H1 (cell line): ENCODE results near the gene OR5B3. TPM values are rescaled to one million over a fixed set of nuclear protein-coding genes. Genes with fewer than 3 reads are reported as not detected.

Experiments used
- CTCF ChIA-PET: fragments of 300-600 bp; sonication (Branson Sonifier 250); formaldehyde crosslinking; loops from one replicate; lab custom pipeline; 2021; ENCODE audit not compliant: partially characterized antibody; lab: Charles Lee
- POLR2A ChIA-PET: fragments of 300-600 bp; sonication (Branson Sonifier 250); formaldehyde crosslinking; loops from one replicate; lab custom pipeline; 2021; ENCODE audit warnings: inconsistent platforms; ENCODE audit not compliant: partially characterized antibody; lab: Charles Lee
- DNase-seq, 2 experiments: peaks; one replicate each; pipeline versions ENCODE4 v3.0.0 to v3.0.0-alpha.2; 2010 to 2022; ENCODE audit warnings: low spot score in 2 of 2, low read depth in 1 of 2, mixed read lengths in 1 of 2
- FAIRE-seq: peaks from 2 replicates; lab custom pipeline; 2011; peaks lifted over from hg19 to GRCh38; lab: Jason Lieb, UNC
- H2AFZ ChIP-seq: 2 replicates; pipeline ENCODE4 v1.8.1; 2012; ENCODE audit warnings: low read length, inconsistent platforms
- H2AK5ac ChIP-seq: 2 replicates; pipeline ENCODE4 v1.6.1; 2013; ENCODE audit warnings: low read depth, low read length
- H2BK120ac ChIP-seq: replicated peaks from 2 replicates; pipeline ENCODE3; 2013; ENCODE audit warnings: low read depth, low read length, inconsistent platforms
- H2BK12ac ChIP-seq: 2 replicates; pipeline ENCODE4 v1.6.1; 2013; ENCODE audit warnings: low read depth, low read length
- H2BK15ac ChIP-seq: 2 replicates; pipeline ENCODE4 v1.6.1; 2013; ENCODE audit warnings: low read length
- H2BK20ac ChIP-seq: 2 replicates; pipeline ENCODE4 v1.6.1; 2013; ENCODE audit warnings: low read length
- H2BK5ac ChIP-seq: 2 replicates; pipeline ENCODE4 v1.6.1; 2013; ENCODE audit warnings: low read depth, low read length
- H3K14ac ChIP-seq: 2 replicates; pipeline ENCODE4 v1.6.1; 2013; ENCODE audit warnings: inconsistent platforms; ENCODE audit not compliant: insufficient read length
- H3K18ac ChIP-seq: 2 replicates; pipeline ENCODE4 v1.6.1; 2013; ENCODE audit warnings: low read length; ENCODE audit errors: extremely low read depth
- H3K23ac ChIP-seq: 2 replicates; pipeline ENCODE4 v1.6.1; 2013; ENCODE audit warnings: inconsistent platforms; ENCODE audit not compliant: insufficient read length
- H3K23me2 ChIP-seq: 2 replicates; pipeline ENCODE4 v1.6.1; 2013; ENCODE audit warnings: low read depth, low read length
- H3K27ac ChIP-seq: 2 replicates; pipeline ENCODE4 v1.6.1; 2011; ENCODE audit warnings: low read depth, low read length, inconsistent platforms
- H3K27me3 ChIP-seq, 4 experiments: replicated peaks in 1 of 4; 1 replicate in 1 of 4; 2 replicates in 3 of 4; pipeline versions ENCODE4 v1.6.1 to v1.8.1; 2011 to 2013; ENCODE audit warnings: low read length in 3 of 4, mild to moderate bottlenecking in 3 of 4, inconsistent platforms in 2 of 4, mixed read lengths in 2 of 4, moderate library complexity in 1 of 4; ENCODE audit not compliant: control insufficient read depth in 3 of 4, insufficient read depth in 3 of 4; ENCODE audit errors: extremely low read depth in 1 of 4
- H3K36me3 ChIP-seq, 4 experiments: 2 replicates each; pipeline versions ENCODE4 v1.6.1 to v1.8.1; 2011 to 2013; ENCODE audit warnings: mild to moderate bottlenecking in 4 of 4, low read length in 3 of 4, moderate library complexity in 2 of 4, control low read depth in 1 of 4, inconsistent platforms in 1 of 4; ENCODE audit not compliant: insufficient read depth in 4 of 4, control insufficient read depth in 2 of 4
- H3K4ac ChIP-seq: replicated peaks from 2 replicates; pipeline ENCODE3; 2013; ENCODE audit warnings: low read length, low read depth, mixed read lengths, inconsistent platforms; ENCODE audit not compliant: insufficient read length
- H3K4me1 ChIP-seq, 4 experiments: replicated peaks in 1 of 4; 1 replicate in 1 of 4; 2 replicates in 3 of 4; pipeline versions ENCODE4 v1.6.1 to v1.8.1; 2011 to 2013; ENCODE audit warnings: low read length in 3 of 4, inconsistent platforms in 2 of 4, mixed read lengths in 1 of 4; ENCODE audit not compliant: insufficient read depth in 4 of 4, control insufficient read depth in 3 of 4
- H3K4me2 ChIP-seq, 2 experiments: 2 replicates each; pipeline versions ENCODE4 v1.6.1 to v1.8.1; 2011 to 2013; ENCODE audit warnings: low read depth in 2 of 2, low read length in 2 of 2, control low read depth in 1 of 2, inconsistent platforms in 1 of 2, mild to moderate bottlenecking in 1 of 2; ENCODE audit not compliant: insufficient read depth in 1 of 2
- H3K4me3 ChIP-seq, 4 experiments: fragments of 200-600, 300-600 bp in 1 of 4; sonication (generic), shearing (Covaris generic), sonication (Bioruptor Twin) in 1 of 4; 2 replicates each; pipeline versions ENCODE4 v1.5.1 to v1.8.1; 2011 to 2016; ENCODE audit warnings: low read length in 4 of 4, low read depth in 3 of 4, control low read depth in 2 of 4, inconsistent platforms in 2 of 4, mild to moderate bottlenecking in 2 of 4, mixed read lengths in 1 of 4, moderate library complexity in 1 of 4; ENCODE audit not compliant: insufficient read depth in 2 of 4; ENCODE audit errors: extremely low read depth in 1 of 4
- H3K56ac ChIP-seq: replicated peaks from 2 replicates; pipeline ENCODE3; 2013; ENCODE audit warnings: low read depth, mild to moderate bottlenecking, mixed read lengths, low read length, inconsistent platforms; ENCODE audit not compliant: insufficient read length
- H3K79me1 ChIP-seq: 2 replicates; pipeline ENCODE4 v1.6.1; 2013; ENCODE audit warnings: low read depth, low read length, control low read depth
- H3K79me2 ChIP-seq, 2 experiments: 2 replicates each; pipeline versions ENCODE4 v1.6.1 to v1.8.1; 2012 to 2013; ENCODE audit warnings: low read length in 2 of 2, mild to moderate bottlenecking in 2 of 2, inconsistent platforms in 1 of 2; ENCODE audit not compliant: insufficient read depth in 2 of 2, control insufficient read depth in 1 of 2
- H3K9ac ChIP-seq, 4 experiments: replicated peaks in 1 of 4; 1 replicate in 1 of 4; 2 replicates in 3 of 4; pipeline versions ENCODE4 v1.6.1 to v1.8.1; 2011 to 2013; ENCODE audit warnings: low read depth in 3 of 4, low read length in 3 of 4, control low read depth in 2 of 4, mild to moderate bottlenecking in 2 of 4, moderate library complexity in 2 of 4, inconsistent platforms in 1 of 4; ENCODE audit errors: extremely low read depth in 1 of 4
- H3K9me3 ChIP-seq, 2 experiments: 2 replicates each; pipeline versions ENCODE4 v1.6.1 to v1.8.1; 2012 to 2013; ENCODE audit warnings: mild to moderate bottlenecking in 2 of 2, moderate library complexity in 2 of 2, control low read depth in 1 of 2, inconsistent platforms in 1 of 2, low read depth in 1 of 2, low read length in 1 of 2, mixed read lengths in 1 of 2; ENCODE audit not compliant: insufficient read depth in 2 of 2
- H4K20me1 ChIP-seq, 2 experiments: replicated peaks in 1 of 2; 2 replicates each; pipeline versions ENCODE3 to v1.8.1; 2011 to 2013; ENCODE audit warnings: inconsistent platforms in 2 of 2, low read length in 2 of 2, mild to moderate bottlenecking in 1 of 2; ENCODE audit not compliant: insufficient read depth in 2 of 2, control insufficient read depth in 1 of 2
- H4K5ac ChIP-seq: 2 replicates; pipeline ENCODE4 v1.6.1; 2013; ENCODE audit warnings: low read length, low read depth, mixed read lengths, inconsistent platforms; ENCODE audit not compliant: insufficient read length
- H4K8ac ChIP-seq: 2 replicates; pipeline ENCODE4 v1.8.0; 2013; ENCODE audit warnings: mild to moderate bottlenecking, moderate library complexity, low read length, inconsistent platforms; ENCODE audit not compliant: insufficient read depth; ENCODE audit errors: extremely low read depth
- H4K91ac ChIP-seq: replicated peaks from 2 replicates; pipeline ENCODE3; 2013; ENCODE audit warnings: low read length, mixed read lengths, inconsistent platforms; ENCODE audit not compliant: insufficient read length
- KDM5A ChIP-seq: fragments of 200-600 bp; IDR thresholded peaks from 2 replicates; pipeline ENCODE4 v1.7.1; 2012; ENCODE audit warnings: mild to moderate bottlenecking, low read length, inconsistent platforms, mixed read lengths
- SRF ChIP-seq: IDR thresholded peaks from 2 replicates; pipeline ENCODE4 v1.6.1; 2011; ENCODE audit warnings: mild to moderate bottlenecking, low read depth, low read length, moderate library complexity
- TBP ChIP-seq: IDR thresholded peaks from 2 replicates; pipeline ENCODE4 v1.6.1; 2011; ENCODE audit warnings: low read depth, low read length, improper control_type of control experiment
- WGBS, 2 experiments: shearing (Covaris generic) in 1 of 2; methylation state at CpG; one replicate each; pipeline versions ENCODE4 v1.1.6 to v1.1.7; 2013 to 2015; ENCODE audit warnings: low lambda C conversion rate in 2 of 2, mixed read lengths in 2 of 2, inconsistent platforms in 1 of 2, low coverage in 1 of 2, missing lambda C conversion rate in 1 of 2; ENCODE audit not compliant: insufficient replicate concordance in 2 of 2, insufficient coverage in 1 of 2, insufficient read length in 1 of 2; ENCODE audit errors: extremely low coverage in 1 of 2, missing lambda C conversion rate in 1 of 2; 5-methylcytosine and 5-hydroxymethylcytosine counted together
- polyA plus RNA-seq, 7 experiments: library from polyadenylated mRNA; depleted of rRNA in 3 of 7; stranded (reverse) in 5 of 7; unstranded in 2 of 7; fragments of >200 nt in 5 of 7; fragments of 200-250 nt in 2 of 7; gene quantifications; 1 replicate in 5 of 7; 2 replicates in 1 of 7; 4 replicates in 1 of 7; pipeline versions ENCODE4 v1.2.1 to v1.2.3, GENCODE V29; 2011 to 2013; ENCODE audit warnings: missing spikeins in 2 of 7, mixed read lengths in 2 of 7
- total RNA-seq: library from RNA; stranded (reverse); fragmentation: NEBNext Ultra II Directional; extraction: Animal tissue kit (Norgen Biotek cat#: 25700); gene quantifications from 2 replicates; pipeline ENCODE4 v1.2.1, GENCODE V29; 2021

Gene OR5B3
- total and polyA plus RNA-seq, 2 of the 8 experiments (the other 6 are each of a cell fraction or from before 2014, with no cell fraction given): not detected

DNA sequence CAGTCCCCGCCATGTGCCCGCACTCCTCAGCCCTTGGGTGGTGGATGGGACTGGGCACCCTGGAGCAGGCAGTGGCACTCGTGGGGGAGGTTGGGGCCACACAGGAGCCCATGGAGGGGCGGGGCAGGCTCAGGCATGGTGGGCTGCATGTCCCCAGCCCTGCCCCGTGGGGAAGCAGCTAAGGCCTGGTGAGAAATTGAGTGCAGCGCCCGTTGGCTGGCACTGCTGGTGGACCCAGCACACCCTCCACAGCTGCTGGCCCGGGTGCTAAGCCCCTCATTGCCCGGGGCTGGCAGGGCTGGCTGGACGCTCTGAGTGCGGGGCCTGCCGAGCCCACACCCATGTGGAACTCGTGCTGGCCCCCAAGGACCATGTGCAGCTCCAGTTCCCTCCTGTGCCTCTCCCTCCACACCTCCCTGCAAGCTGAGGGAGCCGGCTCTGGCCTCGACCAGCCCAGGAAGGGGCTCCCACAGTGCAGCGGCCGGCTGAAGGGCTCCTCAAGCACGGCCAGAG lies 16.1 kb downstream of the OR5B3 start:
- ChIA-PET POLR2A (interaction anchor here (0.6 kb wide), 1 partner anchor 123 kb away, joined by 3 read pairs; no protein-coding TSS in a partner anchor), CTCF (no interaction called here)
- H3K4ac ChIP-seq: no peak overlapping the region
- no peak overlapping the region for H3K14ac ChIP-seq
- H3K23ac ChIP-seq: no peak overlapping the region
- no peak overlapping the region for H2BK12ac ChIP-seq
- H2BK15ac ChIP-seq: no peak overlapping the region
- H4K91ac ChIP-seq: no peak overlapping the region
- no peak overlapping the region for H3K56ac ChIP-seq
- H4K5ac ChIP-seq: no peak overlapping the region
- H3K9ac ChIP-seq: no peak overlapping the region
- H3K79me1 ChIP-seq: no peaks in the 10 kb centered on the region
- FAIRE-seq: no peak
- no peak overlapping the region for H3K18ac ChIP-seq
- H3K9me3 ChIP-seq: peaks cover 16 to 30% of the 10 kb centered on the region in 2 experiments
- H2BK5ac ChIP-seq: no peak overlapping the region
- no peak overlapping the region for H3K4me3 ChIP-seq
- no peak overlapping the region for H2AK5ac ChIP-seq
- H2AFZ ChIP-seq: no peak overlapping the region
- no peak overlapping the region for H3K4me2 ChIP-seq
- H3K27me3 ChIP-seq: no peaks in the 10 kb centered on the region
- H2BK20ac ChIP-seq: no peak overlapping the region
- H4K8ac ChIP-seq: no peak overlapping the region
- no peaks in the 10 kb centered on the region for H4K20me1 ChIP-seq
- H2BK120ac ChIP-seq: no peak overlapping the region
- 84% methylated on average over 9 of the region's 18 CpGs; no CpG with 5 or more reads in 1 of the 2 experiments for WGBS, 2 experiments
- no peaks in the 10 kb centered on the region for H3K4me1 ChIP-seq
- no peaks in the 10 kb centered on the region for H3K23me2 ChIP-seq
- TF ChIP-seq SRF: no peak
- no peak for TF ChIP-seq KDM5A
- no peak for TF ChIP-seq TBP
- H3K36me3 ChIP-seq: no peaks in the 10 kb centered on the region
- no peaks in the 10 kb centered on the region for H3K79me2 ChIP-seq
- no peak overlapping the region for H3K27ac ChIP-seq
- DNase-seq: no peak
